Neural crest cell (in vitro differentiated cells): ENCODE measurements around the gene FILIP1L. TPM values are rescaled to one million over a fixed set of nuclear protein-coding genes. Genes with fewer than 3 reads are reported as not detected.
A peak's percentile ranks its signal among the peaks of the same experiment; 100 is the strongest.
"Not testable (repeated sequence)": the region's sequence is repeated elsewhere in the genome, so short reads cannot be mapped to it uniquely, and the experiment has no call there.

Experiments
- DNase-seq: peaks from one replicate; pipeline ENCODE4 v3.0.0; 2021; ENCODE audit warnings: low read depth, mixed read lengths, low spot score
- H3K27ac Mint-ChIP-seq: one replicate; pipeline ENCODE4 v1.8.0; 2021; ENCODE audit warnings: mild to moderate bottlenecking, mixed read lengths; ENCODE audit not compliant: unreplicated experiment
- H3K27me3 Mint-ChIP-seq: 2 replicates; pipeline ENCODE4 v1.8.0; 2021; ENCODE audit warnings: low read depth, mild to moderate bottlenecking, mixed read lengths
- H3K36me3 Mint-ChIP-seq: 2 replicates; pipeline ENCODE4 v1.8.0; 2021; ENCODE audit warnings: low read depth, mild to moderate bottlenecking, mixed read lengths
- H3K4me1 Mint-ChIP-seq: 2 replicates; pipeline ENCODE4 v1.8.0; 2021; ENCODE audit warnings: mixed read lengths
- H3K4me3 Mint-ChIP-seq: one replicate; pipeline ENCODE4 v1.8.0; 2021; ENCODE audit warnings: mild to moderate bottlenecking, mixed read lengths
- H3K9me3 Mint-ChIP-seq: 2 replicates; pipeline ENCODE4 v1.8.0; 2021; ENCODE audit warnings: mixed read lengths
- total RNA-seq: library from RNA; stranded (reverse); gene quantifications from 2 replicates; pipeline ENCODE4 v1.2.1, GENCODE V29; 2021
- TF ChIP-seq, protein P1 (sequence below): fragments of 200-600 bp; sonication (generic); conservative IDR thresholded peaks from 2 replicates; pipeline ENCODE4 v1.5.0; 2021; ENCODE audit warnings: antibody characterized with exemption, mild to moderate bottlenecking

Gene FILIP1L
- total RNA-seq, 1 donor from 2014 or later: 9.8 TPM

DNA sequence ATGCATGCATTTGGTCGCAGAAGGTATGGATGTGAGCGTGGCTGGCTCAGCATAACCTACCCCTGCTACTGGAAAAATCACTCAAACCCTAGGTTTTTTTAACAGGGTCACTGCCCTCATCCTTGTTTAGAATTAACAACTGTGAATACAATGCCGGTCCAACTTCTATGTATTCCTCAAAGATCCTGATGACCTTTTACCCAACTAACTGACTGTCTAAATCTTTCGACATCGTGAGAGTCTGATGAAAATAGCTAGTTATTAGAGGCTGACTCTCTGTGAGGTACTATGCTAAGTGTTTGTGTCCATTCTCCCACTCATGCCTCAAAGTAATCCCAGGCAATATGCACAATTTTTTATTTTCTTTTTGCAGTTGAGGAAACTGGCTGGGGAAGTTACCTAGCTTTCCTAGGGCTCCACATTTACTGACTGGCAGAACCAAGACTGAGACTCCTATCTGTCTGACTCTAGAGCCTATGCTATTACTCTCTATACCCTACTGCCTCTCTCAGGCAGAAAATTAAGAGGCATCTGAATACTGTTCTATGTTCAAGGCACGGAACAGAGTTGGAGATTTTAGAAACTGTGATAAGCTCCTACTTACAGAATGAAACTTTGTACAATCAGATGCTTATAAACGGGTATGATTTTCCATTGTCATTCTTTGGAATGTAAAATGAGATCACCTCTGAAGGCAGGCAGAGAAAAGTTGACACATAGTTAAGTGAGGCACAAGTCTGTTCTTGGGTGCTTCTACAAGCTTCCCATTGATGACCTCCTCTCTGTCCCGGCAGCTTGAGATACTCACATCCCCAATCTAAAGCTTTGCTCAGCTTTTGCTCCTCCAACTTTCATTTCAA is 56.4 kb downstream of the FILIP1L start:
- H3K27ac Mint-ChIP-seq: peak overlapping the region; percentile 8
- TF ChIP-seq, protein P1, sequence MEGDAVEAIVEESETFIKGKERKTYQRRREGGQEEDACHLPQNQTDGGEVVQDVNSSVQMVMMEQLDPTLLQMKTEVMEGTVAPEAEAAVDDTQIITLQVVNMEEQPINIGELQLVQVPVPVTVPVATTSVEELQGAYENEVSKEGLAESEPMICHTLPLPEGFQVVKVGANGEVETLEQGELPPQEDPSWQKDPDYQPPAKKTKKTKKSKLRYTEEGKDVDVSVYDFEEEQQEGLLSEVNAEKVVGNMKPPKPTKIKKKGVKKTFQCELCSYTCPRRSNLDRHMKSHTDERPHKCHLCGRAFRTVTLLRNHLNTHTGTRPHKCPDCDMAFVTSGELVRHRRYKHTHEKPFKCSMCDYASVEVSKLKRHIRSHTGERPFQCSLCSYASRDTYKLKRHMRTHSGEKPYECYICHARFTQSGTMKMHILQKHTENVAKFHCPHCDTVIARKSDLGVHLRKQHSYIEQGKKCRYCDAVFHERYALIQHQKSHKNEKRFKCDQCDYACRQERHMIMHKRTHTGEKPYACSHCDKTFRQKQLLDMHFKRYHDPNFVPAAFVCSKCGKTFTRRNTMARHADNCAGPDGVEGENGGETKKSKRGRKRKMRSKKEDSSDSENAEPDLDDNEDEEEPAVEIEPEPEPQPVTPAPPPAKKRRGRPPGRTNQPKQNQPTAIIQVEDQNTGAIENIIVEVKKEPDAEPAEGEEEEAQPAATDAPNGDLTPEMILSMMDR: no peak

DNA sequence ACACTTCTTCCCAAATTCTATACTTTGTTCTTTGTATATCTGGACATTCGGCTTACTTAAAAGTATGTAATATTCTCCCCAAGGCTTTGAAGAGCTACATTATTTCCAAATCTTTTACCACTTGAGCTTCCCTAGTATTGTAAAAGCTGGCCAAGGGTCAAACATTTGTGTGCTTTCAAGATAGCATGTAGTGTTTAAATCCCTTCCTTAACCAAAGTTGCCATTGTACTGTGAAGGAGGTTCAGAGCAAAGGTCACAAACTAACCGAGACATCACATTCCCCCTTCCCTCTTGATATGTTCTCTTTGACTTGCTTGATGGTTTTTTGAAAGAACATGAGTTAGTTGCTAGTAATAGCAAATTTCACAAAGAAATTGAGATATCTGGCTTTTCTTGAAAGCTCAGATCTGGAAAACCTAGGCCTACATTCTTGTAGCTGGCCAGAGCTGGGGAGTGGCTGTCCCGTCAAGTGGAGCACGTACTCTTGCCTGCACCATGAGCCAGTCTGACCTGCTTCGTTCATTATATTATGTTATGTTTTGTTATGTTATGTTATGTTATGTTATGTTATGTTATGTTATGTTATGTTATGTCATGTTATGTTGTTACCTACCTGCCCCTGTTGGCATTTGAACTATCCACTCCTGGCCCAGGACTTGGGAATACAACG is 60.2 kb downstream of the FILIP1L start:
- TF ChIP-seq, protein P1: no peak
- Mint-ChIP-seq H3K4me1 (peaks cover 51% of the 10 kb centered on the region), H3K27ac (peak overlapping the region; percentile 4), H3K9me3 (peaks cover 7% of the 10 kb centered on the region), H3K36me3 (no peaks in the 10 kb centered on the region), H3K27me3 (no peaks in the 10 kb centered on the region), H3K4me3 (peak overlapping the region; percentile 8)
- DNase-seq: no peak

More for the DNA sequence above, 56.4 kb downstream of the FILIP1L start:
- Mint-ChIP-seq H3K36me3 (no peaks in the 10 kb centered on the region), H3K4me3 (no peak overlapping the region), H3K9me3 (peaks cover 2% of the 10 kb centered on the region), H3K4me1 (peaks cover 45% of the 10 kb centered on the region), H3K27me3 (no peaks in the 10 kb centered on the region)
- no peak for DNase-seq

DNA sequence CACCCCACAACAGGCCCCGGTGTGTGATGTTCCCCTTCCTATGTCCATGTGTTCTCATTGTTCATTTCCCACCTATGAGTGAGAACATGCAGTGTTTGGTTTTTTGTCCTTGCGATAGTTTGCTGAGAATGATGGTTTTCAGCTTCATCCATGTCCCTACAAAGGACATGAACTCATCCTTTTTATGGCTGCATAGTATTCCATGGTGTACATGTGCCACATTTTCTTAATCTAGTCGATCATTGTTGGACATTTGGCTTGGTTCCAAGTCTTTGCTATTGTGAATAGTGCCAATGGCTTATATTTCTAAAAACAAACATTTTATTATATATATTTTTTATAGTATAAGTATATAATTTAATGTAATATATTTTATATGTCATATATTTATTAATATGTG is 62.8 kb downstream of the FILIP1L start:
- not testable (repeated sequence) for DNase-seq, H3K4me3 Mint-ChIP-seq, H3K27ac Mint-ChIP-seq, H3K9me3 Mint-ChIP-seq, H3K36me3 Mint-ChIP-seq, H3K27me3 Mint-ChIP-seq
- peaks cover 57% of the 10 kb centered on the region for H3K4me1 Mint-ChIP-seq

DNA sequence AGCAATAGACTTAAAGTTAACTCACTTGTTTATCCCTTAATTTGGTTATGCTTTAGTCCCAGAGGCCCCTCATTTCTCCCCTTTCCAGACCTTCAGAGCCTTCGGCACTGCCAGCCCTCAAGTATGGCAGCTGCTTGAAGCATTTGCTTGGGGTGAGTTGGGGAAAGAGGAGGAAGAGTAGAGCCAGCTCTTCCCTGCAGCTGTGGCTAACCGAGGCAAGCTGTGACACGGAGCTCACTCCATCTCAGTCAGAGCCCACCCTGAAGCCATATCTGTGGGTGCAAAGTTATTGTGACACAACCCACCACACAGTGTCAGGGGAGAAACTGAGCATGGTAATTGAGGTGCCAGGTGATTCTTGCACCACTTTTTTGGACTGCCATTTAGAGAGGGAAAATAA is 66.1 kb downstream of the FILIP1L start:
- no peak for DNase-seq
- H3K27me3 Mint-ChIP-seq: no peaks in the 10 kb centered on the region
- H3K4me1 Mint-ChIP-seq: peaks cover 60% of the 10 kb centered on the region
- H3K9me3 Mint-ChIP-seq: peaks cover 7% of the 10 kb centered on the region
- peak overlapping the region; percentile 25 for H3K27ac Mint-ChIP-seq
- TF ChIP-seq, protein P1: no peak
- no peaks in the 10 kb centered on the region for H3K36me3 Mint-ChIP-seq
- H3K4me3 Mint-ChIP-seq: peak overlapping the region; percentile 39

DNA sequence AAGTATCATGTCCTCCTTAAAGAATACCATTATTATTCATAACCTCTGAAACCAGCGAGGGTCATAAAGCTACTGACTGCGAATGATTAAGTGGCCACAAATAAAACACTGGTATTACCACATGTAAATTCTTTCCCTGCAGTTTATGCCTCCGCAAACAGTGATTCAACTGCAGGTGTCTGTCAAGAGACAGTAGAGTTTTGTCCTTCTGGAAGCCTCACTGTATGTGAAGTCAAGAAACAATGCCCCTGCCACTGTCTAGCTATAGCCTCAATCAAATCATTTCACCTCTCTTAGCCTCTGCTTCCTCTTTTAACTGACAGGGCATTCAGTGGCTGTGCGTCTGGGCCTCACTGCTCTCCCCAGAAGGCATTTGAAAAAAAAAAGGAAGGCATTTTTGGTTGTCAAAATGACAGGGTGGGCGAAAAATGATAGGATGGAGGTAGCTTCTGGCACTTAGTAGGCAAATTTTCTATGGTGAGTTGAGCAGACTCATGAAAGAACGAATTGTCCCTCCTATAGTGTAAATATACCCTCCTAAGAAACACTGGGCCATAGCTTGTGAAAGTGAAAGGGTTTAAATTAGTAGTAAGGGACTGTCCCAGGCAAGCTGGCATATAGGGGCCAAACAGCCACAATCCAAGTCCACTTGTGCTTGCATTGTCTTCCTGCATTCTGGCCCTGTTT is 66.7 kb downstream of the FILIP1L start:
- DNase-seq: peak; percentile 3
- H3K27me3 Mint-ChIP-seq: no peaks in the 10 kb centered on the region
- peaks cover 7% of the 10 kb centered on the region for H3K9me3 Mint-ChIP-seq
- TF ChIP-seq, protein P1: no peak
- no peaks in the 10 kb centered on the region for H3K36me3 Mint-ChIP-seq
- H3K4me3 Mint-ChIP-seq: peak overlapping the region; percentile 39
- H3K4me1 Mint-ChIP-seq: peaks cover 62% of the 10 kb centered on the region
- peak overlapping the region; percentile 25 for H3K27ac Mint-ChIP-seq
